GM19372 (cell line): ENCODE data around the gene NKD2.
"Not testable (repeated sequence)": the region's sequence is repeated elsewhere in the genome, so short reads cannot be mapped to it uniquely, and the experiment has no call there.

Experiments used
- ATAC-seq: cut with Tn5 transposase; IDR thresholded peaks from one replicate; pipeline ENCODE4 v1.9.1; 2021; ENCODE audit warnings: mild to moderate bottlenecking, low read depth, moderate library complexity; ENCODE audit not compliant: unreplicated experiment

NKD2 gene, protein sequence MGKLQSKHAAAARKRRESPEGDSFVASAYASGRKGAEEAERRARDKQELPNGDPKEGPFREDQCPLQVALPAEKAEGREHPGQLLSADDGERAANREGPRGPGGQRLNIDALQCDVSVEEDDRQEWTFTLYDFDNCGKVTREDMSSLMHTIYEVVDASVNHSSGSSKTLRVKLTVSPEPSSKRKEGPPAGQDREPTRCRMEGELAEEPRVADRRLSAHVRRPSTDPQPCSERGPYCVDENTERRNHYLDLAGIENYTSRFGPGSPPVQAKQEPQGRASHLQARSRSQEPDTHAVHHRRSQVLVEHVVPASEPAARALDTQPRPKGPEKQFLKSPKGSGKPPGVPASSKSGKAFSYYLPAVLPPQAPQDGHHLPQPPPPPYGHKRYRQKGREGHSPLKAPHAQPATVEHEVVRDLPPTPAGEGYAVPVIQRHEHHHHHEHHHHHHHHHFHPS

DNA sequence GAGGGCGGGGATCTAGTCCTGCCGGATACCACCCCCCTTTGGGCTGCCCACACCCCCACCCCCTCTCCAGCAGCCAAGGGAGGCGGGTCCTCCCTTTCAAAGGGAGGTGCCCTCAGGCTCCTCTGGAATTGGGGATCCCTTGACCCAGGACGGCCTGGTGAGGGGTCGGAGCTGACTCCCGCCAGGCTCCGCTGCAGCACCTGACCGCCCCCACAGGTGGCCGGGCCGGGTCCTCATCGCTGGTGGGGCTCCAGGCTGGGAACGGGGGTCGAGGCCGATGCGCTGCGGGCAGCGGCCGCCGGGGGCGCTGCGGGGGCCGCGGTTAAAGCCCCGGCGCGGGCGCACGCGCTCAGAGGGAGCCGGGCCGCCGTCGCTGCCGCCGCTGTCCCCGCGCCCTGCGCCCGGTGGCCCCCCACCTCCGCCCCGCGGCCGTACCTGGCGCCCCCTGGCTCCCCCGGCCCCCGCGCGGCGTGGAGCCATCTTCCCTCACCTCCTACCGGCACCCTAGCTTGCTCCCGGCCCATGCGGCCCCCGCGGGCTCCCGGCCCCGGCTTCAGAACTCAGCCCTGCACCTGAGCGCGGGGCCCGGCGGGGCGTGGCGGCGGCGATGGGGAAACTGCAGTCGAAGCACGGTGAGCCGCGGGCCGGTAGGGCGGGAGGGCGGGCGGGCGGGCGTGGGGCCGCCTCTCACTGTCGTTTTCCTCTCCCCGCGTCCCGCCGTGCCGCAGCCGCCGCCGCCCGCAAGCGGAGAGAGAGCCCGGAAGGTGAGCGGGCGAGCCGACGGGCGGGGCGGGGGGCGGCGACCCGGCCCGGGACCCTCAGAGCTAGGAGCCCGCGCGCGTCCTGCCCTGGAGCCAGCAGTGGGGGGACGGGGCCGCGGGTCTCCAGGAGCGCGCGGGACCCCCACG is at the start of gene NKD2:
Gene NKD2 (plus strand): TSS at position 352 of the 908 bp plus-strand sequence. CDS start 256 bp downstream, at position 608.
- no peak for ATAC-seq

DNA sequence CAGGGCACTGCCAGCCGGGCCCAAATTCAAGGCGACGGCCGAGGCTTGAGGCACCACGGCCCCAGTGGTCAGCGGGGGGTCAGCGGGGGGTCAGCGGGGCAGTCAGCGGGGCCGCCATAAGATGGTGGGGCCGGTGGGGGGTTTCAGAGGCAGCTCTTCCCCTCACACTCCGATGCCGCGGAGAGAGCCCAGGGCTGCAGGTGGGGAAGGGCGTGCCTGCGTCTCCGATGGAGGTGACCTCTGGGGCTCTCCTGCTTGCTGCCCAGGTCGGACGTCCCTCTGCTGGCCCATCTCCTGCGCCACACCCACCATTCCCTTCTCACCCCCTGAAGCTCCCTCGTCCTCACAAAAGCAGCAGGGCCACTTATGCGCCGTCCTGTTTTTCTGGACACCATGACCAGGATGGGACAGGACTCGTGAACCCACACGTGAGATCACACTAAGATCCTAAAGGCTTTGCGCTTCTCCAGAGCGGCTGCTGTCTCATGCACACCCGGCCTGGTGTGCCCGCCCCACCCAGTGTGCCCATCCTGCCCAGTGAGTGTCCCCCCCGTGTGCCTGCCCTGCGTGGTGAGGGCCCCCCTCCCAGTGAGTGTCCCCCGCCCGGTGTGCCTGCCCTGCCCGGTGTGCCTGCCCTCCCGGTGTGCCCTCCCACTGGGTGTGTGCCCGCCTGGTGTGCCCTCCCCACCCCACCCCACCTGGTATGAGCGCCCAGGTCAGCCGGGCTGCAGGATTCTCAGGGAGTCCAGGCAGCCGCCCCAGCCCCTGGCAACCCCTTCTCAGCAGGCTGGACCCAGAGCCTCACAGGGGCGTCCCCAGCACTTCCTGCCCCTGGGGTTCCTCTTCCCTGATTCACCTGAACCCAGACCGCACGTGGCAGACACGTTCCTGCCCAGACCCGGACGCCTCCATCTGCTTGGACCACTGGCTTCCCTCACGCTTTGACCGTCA is 48.7 kb upstream of the NKD2 start:
- no peak for ATAC-seq

DNA sequence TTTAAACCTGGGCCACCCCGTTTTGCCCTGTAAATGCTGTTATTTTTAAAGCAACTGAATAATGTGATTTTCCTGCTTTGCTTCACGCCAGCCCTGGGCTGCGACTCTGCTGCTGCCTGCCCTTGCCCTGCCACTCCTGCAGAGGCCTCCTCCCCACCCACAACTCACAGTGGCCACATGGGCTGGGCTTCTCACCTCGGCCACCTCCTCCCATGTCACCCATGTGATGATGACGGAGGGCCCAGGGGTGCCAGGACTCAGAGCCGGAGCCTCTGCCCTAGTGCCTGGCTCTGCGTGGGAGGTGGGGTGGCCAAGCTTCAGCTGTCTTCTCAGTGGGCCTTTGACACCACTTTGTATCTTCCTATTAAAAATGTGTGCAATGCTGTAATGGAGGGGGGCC is 48.1 kb upstream of the NKD2 start:
- no peak for ATAC-seq

DNA sequence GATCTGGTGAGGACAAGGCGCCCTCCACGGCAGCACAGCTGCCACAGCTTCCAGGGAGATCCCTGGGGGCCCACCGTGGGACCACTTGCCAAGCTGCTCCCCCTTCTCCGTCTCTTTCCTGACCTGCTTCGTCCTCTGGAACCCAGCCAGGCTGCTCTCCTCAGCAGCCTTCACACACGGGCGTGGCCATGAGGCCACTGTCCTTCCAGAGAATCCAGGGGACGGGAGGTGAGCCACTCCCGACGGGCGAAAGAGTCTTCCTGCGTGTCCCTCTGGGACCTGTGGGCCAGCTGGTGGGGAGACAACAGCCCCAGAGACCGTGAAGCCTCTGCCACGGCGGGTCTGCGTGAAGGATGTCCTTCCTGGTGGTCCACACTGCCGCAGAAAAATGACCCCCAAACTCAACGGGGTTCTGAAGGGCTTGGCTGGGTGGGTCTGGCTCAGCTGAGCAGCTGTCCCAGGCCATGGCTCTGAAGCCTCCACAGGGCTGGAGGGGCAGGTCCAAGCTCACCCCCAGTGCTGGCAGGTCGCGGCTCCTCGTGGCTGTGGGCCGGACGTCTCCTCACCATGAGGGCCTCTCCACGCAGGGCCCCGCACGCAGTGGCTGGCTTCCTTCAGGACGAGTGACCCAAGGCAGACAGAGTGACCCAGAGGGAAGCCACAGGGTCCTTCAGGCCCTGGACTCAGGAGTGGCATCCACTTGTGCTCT is 47.4 kb upstream of the NKD2 start:
- ATAC-seq: no peak

DNA sequence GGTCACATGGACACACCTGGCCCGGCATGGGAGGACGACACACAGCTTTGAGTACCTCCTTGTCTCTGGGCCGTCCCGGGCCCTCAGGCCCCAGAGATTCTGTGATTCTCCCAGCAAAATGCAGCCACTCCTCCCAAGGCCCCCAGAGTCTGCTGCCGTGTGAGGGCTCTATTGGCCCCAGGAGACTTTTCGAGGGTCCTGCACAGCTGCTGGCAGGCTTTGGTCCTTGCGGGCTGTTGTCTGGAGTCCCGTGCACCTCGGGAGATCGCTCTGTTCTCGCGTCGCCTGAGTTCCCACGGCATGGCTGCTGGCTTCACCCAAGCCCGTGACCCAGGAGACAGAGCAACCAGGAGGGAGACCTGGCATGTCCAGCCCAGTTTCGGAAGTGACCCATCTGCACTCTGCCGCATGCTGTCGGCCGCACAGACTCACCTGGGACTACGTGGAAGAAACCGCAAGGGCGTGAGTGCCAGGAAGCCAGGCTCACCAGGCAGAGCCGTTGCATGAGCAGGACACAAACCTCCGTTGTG is 46.8 kb upstream of the NKD2 start:
- ATAC-seq: no peak

DNA sequence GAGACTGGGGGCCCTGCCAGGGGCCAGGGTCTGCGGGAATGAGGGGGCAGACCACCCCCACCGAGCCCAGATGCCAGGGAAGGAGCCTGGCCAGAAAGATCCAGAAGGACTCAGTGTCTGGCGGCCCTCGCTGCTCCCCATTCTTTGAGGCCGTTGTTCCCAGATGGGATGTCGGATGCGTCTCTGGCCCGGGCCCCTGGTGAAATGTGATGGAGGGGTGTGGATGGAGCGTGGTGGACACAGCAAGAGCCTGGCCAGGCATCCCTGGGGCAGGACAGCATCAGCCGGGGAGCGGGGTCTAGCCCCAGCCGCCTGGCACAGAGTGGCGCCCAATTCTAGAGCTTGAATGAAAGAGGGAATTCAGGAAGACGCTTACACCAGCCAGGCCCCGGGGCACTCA is 46.2 kb upstream of the NKD2 start:
- no peak for ATAC-seq

DNA sequence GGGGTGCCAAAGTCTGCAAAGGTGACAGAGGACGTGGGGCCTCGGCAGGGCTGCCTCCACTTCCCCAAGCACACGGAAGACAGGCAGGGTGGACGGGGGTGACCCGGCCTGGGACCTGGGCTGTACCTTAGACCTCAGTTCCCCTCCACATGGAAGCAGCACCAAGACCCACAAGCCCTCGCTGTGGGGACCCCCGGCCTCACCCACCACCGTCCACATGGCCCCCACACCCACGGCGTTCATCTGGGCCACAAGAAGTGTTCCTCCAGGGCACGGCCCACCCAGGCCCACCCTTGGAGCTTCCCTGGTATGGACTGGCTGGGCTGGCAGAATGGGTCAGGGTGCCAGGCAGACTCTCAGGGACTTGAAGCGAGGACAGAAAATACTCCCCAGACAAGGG is 45.8 kb upstream of the NKD2 start:
- ATAC-seq: no peak

DNA sequence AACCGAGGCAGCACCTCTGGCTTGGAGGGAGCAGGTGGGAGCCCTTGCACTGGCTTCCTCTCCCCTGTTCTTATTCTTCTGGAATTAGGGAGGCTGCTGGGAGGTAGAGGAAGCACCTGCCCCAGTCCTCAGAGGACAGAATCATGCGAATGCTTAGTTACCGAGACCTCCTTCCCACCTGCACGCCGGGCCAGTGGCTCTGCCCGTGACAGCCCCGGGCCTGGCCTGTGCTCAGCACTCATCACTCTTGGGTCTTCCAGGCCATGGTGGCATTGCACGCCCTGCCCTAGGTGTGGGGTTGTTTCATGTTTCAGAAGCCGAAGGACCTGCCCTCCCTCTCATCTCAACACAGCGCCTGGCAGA is 45.3 kb upstream of the NKD2 start:
- peak; percentile 11 for ATAC-seq

DNA sequence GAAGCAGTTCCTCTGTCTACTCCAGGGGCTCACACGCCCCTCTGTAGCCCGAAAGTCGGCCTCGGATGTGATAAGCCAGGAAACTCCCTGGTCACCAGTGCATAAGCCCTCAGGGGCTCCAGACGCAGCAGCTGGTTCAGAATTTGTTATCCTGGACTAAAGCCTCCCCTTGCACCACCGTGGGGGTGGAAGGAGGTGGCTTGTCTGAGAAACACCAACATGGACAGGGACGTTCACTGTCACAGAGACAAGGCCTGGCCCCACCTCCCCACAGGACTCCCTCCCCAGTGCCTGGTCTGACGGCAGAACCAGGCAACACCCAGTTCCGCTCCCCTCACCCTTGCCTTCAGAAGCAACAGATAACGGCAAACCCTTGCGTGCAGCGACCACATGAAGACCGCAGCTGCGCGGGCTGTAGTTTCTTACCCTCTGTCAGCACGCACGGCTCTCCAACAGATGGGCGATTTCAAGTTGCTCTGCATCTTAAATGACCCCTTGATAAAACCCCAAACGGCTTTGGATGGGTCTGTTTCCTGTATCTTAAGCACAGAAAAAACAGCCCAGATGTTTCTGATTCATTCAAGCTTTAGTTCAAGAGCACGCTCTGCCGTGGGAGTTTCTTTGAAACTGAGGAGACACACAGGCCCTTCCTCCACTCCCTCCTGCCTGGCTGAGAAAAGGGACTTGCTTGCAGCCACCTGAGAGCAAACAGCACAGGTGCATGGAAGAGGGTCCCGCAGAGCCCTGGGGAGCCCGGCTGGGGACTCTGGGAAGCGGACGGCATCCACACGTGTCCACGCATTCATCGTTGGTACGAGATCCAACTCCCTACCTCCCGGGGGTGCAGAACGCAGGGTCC is 44.7 kb upstream of the NKD2 start:
- peak; percentile 56 for ATAC-seq

DNA sequence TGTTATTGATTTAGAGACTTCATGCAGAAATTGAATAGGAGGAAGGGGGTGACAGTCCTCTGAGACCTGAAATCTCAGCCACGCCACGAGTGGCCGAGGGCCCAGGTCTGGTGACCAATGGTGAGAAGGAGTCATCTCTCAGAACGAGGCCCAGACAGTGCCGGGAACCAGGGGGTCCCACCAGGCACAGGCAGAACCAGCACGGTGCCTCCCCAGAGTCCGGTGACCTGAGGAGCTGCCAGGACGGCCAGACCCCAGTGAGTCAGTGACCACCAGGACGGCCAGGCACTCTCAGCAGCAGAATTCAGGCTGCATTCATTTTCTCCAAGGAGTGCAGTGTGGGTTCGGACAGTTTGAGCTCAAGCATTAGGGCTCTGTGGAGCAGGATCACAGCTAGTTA is 43.8 kb upstream of the NKD2 start:
- no peak for ATAC-seq

DNA sequence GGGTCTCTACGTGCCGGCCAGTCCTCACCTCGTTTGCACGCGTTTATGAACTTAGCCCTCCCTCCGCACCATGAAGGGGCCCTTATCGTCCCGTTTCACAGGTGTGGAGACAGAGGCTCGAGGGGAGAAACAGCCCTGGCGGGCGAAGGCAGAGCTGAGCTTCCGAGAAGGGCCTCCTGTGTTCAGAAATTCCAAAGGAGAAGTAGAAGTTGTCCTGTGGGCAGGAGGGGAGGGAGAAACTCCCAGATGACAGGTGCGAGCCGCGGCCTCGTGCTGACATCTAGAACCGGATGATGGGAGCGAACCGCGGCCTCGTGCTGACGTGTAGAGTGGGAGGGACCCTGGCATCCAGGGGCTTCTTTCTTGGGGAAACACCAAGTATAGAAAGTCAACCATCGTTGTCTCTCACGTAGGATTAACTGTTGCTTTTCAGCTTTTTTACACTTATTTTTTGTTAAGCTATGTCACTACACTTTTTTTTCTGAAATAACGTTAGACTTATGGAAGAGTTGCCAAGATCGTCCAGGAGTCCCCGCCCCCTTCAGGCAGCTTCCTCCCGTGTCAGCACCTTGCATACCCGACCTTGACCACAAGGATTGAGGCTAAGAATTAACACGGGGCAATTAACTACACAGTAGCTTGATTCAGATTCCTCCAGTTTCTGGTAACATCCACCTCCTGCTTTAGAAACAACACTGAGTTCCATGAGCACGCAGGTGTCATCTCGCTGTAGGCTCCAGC is 42.8 kb upstream of the NKD2 start:
- no peak for ATAC-seq

DNA sequence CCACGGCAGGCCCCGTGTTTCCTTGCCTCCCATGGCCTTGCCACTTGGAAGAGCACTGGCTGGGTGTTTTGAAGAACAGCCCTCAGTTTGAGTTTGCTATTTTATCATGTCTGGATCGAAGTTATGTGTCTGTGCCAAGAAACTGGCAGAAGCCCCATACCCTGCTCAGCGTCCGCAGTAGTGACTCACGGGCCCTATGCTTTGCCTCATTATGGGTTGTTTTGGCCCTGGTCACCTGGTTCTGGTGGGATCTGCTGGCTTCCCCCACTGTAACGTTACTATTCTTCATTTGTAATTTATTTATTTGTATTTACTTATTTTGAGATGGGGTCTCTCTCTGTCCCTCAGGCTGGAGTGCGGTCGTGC is 42.3 kb upstream of the NKD2 start:
- ATAC-seq: no peak

DNA sequence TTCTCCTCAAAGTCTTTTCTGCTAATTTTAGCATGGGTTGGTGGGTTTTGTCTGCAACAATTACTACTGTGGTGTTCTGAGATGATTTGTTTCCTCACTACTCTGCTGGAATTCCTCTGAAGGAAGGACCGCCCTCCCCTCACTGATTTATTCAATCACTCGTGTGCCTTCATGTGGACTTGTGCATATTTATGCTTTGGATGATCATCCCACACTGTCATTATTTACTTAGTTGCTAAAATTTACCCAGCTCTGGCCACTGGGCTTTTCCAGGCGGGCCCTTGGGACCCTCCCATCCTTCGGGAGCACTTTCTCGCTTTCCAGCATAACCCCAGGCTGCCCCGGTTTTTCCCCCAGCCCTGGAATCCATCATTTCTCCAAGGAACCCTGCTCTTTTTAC is 41.7 kb upstream of the NKD2 start:
- no peak for ATAC-seq

DNA sequence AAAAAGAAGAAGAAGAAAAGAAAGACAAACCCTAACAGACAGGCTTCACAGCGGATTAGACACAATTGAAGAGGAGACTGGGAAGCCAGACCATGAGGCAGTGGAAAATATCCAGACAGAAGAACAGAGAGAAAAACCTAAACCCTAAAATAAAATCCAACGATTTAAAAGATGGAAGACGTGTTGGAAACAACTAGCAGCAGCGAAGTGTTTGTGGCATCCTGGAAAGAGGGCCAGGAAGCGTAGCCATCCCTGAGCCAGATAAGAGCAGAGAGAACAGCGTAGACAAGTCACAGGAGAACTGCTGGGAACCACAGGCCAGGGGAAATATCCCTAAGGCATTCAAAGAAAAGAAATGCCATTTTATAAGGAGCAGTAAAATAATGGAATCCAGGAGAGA is 39.7 kb upstream of the NKD2 start:
- ATAC-seq: no peak

DNA sequence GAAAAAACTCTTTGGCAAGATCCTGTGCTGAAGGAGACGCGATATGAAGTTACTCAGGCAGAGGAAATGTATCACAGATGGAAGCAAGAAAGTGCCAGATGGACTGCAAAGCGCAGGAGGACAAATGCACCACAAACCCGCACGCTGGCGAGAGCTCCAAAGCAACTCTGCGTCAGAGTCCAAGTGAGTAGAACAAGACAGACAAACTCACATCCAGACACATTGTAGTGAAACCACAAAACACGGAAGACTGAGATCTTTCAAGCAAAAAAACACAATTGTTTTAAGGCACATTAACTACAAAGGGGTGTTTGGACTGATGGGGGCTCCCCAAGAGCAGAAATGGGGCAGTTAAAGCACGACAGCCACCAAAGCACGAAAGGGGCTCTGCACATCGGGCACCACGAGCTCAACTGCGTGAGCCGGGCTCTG is 39.2 kb upstream of the NKD2 start:
- ATAC-seq: no peak

DNA sequence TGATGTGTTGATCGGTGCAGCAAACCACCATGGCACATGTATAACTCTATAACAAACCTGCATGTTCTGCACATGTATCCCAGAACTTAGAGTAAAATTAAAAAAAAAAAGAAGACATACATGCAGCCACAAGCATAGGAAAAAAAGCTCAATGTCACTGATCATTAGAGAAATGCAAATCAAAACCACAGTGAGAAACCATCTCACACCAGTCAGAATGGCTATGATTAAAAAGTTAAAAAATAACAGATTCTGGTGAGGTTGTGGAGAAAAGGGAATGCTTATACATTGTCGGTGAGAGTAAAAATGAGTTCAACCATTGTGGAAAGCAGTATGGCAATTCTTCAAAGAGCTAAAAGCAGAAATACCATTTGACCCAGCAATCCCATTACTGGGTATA is 36.0 kb upstream of the NKD2 start:
- not testable (repeated sequence) for ATAC-seq

DNA sequence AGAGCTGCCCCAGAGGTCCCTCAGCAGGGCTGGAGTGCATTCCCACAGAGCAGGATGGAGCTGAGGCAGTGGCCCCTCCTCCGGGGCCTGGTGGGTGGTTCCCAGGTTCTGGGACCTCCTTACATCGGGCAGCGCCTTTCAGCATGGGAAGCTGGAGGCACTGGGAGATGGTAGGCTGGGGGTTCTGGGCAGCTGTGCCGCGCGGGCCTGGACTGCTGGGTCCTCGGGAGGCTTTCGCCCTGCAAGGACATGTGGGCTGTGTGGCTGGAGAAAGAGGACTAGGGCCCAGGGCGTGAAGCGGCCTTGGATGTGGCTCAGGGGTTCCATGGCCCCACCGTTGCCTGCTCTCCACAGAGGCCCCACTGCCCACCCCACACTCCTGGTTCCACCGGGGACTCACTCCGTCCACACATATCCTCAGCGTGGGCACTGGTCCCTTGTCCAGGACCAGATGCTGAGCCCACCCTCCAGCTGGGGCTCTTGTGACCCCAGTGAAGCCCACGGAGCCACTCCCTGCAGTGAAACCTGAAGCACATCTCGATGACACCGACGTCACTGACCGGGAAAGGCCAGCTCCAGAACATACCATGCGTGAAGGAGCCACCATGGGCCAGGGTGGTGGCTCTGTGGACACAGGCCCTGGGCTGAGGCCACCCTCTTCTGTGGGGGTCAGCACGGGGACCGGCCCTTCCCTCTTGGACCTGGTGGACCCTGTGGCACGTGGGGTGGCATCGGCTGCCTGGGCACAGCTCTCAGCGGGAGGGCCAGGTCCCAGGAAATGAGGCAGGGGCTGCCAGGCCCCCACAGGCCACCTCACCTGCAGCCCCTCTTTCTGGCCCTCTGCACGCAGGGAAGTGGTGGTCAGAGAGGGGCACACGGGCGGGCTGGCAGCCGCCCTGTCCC is 31.5 kb upstream of the NKD2 start:
- ATAC-seq: no peak
